Stimulated activated CD8-positive, alpha-beta memory T cell treated with anti-CD3 and anti-CD28 coated beads, Interleukin-4, amount 100 ng/mL, for 48 hours (primary cell): ENCODE results near the gene STRN3.
A peak's percentile ranks its signal among the peaks of the same experiment; 100 is the strongest.

Experiments
- DNase-seq: peaks from one replicate; pipeline ENCODE4 v3.0.0-alpha.2; 2020

The STRN3 gene

GRCh38 chr14:30869551-30870155 is 156.5 kb downstream of the STRN3 start:
- no peak for DNase-seq

- no peak for DNase-seq
Observed at GRCh38 chr14:30868736-30869135, 157.4 kb downstream of the STRN3 start.

- DNase-seq: no peak
Observed at GRCh38 chr14:30864934-30865333, 161.2 kb downstream of the STRN3 start.

- DNase-seq: no peak
Observed at GRCh38 chr14:30861200-30861599, 165.0 kb downstream of the STRN3 start.

GRCh38 chr14:30855345-30856037 is 170.7 kb downstream of the STRN3 start:
- peak; percentile 36 for DNase-seq

- DNase-seq: no peak
Observed at GRCh38 chr14:30854492-30854891, 171.7 kb downstream of the STRN3 start.

- DNase-seq: no peak
Observed at GRCh38 chr14:30853946-30854345, 172.2 kb downstream of the STRN3 start.

GRCh38 chr14:30849983-30850382 is 176.2 kb downstream of the STRN3 start:
- no peak for DNase-seq

- DNase-seq: no peak
Observed at GRCh38 chr14:30849354-30849753, 176.8 kb downstream of the STRN3 start.

- no peak for DNase-seq
Observed at GRCh38 chr14:30848449-30849240, 177.5 kb downstream of the STRN3 start.
